Hepatocyte (in vitro differentiated cells): ENCODE measurements around the gene KDM2A. TPM values are rescaled to one million over a fixed set of nuclear protein-coding genes. Genes with fewer than 3 reads are reported as not detected.
A peak's percentile ranks its signal among the peaks of the same experiment; 100 is the strongest.

ENCODE experiments used
- DNase-seq: peaks from one replicate; pipeline ENCODE4 v3.0.0-alpha.2; 2016; ENCODE audit warnings: low spot score
- H2AFZ ChIP-seq: fragments of 200-600 bp; sonication (generic); 2 replicates; pipeline ENCODE4 v1.6.0; 2016; ENCODE audit warnings: antibody characterized with exemption, mild to moderate bottlenecking
- H3K27ac ChIP-seq: fragments of 200-600 bp; sonication (generic); 2 replicates; pipeline ENCODE4 v1.5.1; 2016; ENCODE audit warnings: mild to moderate bottlenecking
- H3K27me3 ChIP-seq: fragments of 200-600 bp; sonication (generic); 2 replicates; pipeline ENCODE4 v1.6.1; 2016
- H3K36me3 ChIP-seq: fragments of 200-600 bp; sonication (generic); replicated peaks from 2 replicates; pipeline ENCODE4 v1.5.1; 2016; ENCODE audit warnings: low read depth; ENCODE audit not compliant: insufficient read depth
- H3K4me1 ChIP-seq: fragments of 200-600 bp; sonication (generic); 2 replicates; pipeline ENCODE4 v1.5.1; 2016; ENCODE audit warnings: mild to moderate bottlenecking, moderate library complexity; ENCODE audit not compliant: insufficient read depth
- H3K4me2 ChIP-seq: fragments of 200-600 bp; sonication (generic); 2 replicates; pipeline ENCODE4 v1.6.0; 2016
- H3K4me3 ChIP-seq: fragments of 200-600 bp; sonication (generic); 2 replicates; pipeline ENCODE4 v1.5.1; 2016; ENCODE audit warnings: mild to moderate bottlenecking
- H3K79me2 ChIP-seq: fragments of 200-600 bp; sonication (generic); 2 replicates; pipeline ENCODE4 v1.6.0; 2017; ENCODE audit warnings: mild to moderate bottlenecking
- H3K9me2 ChIP-seq: fragments of 200-600 bp; sonication (generic); replicated peaks from 2 replicates; pipeline ENCODE4 v1.6.0; 2017; ENCODE audit warnings: mild to moderate bottlenecking; ENCODE audit not compliant: insufficient read depth
- H3K9me3 ChIP-seq: fragments of 200-600 bp; sonication (generic); 2 replicates; pipeline ENCODE4 v1.5.1; 2016; ENCODE audit warnings: low read depth, mild to moderate bottlenecking
- H4K20me1 ChIP-seq: fragments of 200-600 bp; sonication (generic); 2 replicates; pipeline ENCODE4 v1.6.0; 2016; ENCODE audit warnings: mild to moderate bottlenecking; ENCODE audit not compliant: insufficient read depth, poor library complexity, severe bottlenecking
- CTCF ChIP-seq: fragments of 200-600 bp; sonication (generic); IDR thresholded peaks from 2 replicates; pipeline ENCODE4 v1.5.1; 2016; ENCODE audit warnings: antibody characterized with exemption, mild to moderate bottlenecking; ENCODE audit not compliant: poor library complexity
- EZH2 ChIP-seq: fragments of 200-600 bp; sonication (generic); IDR thresholded peaks from 2 replicates; pipeline ENCODE4 v1.6.1; 2016; ENCODE audit warnings: antibody characterized with exemption, mild to moderate bottlenecking, borderline replicate concordance
- EZH2phosphoT487 ChIP-seq: fragments of 200-600 bp; sonication (generic); IDR thresholded peaks from one replicate; pipeline ENCODE4 v1.6.1; 2018; ENCODE audit warnings: antibody characterized with exemption, mild to moderate bottlenecking, low read depth, moderate library complexity; ENCODE audit not compliant: unreplicated experiment, severe bottlenecking
- WGBS: methylation state at CpG from one replicate; pipeline ENCODE4 v1.1.6; 2016; ENCODE audit warnings: low lambda C conversion rate; ENCODE audit errors: missing lambda C conversion rate; 5-methylcytosine and 5-hydroxymethylcytosine counted together
- polyA plus RNA-seq: library from polyadenylated mRNA; unstranded; fragments of >200 nt; fragmentation: Nextera tagmentation; extraction: Ambion mirVana; gene quantifications from 2 replicates; pipeline ENCODE4 v1.2.1, GENCODE V29; 2016
- total RNA-seq: library from RNA; depleted of rRNA; stranded (reverse); fragments of >200 nt; gene quantifications from 2 replicates; pipeline ENCODE4 v1.2.3, GENCODE V29; 2014

The KDM2A gene
- total and polyA plus RNA-seq, 2 experiments from 2014 or later, result 18.7 to 51.2 TPM

- H3K4me3 ChIP-seq, result no peak overlapping the region
- peak overlapping the region; percentile 14 for H3K4me2 ChIP-seq
- H3K9me3 ChIP-seq, result no peaks in the 10 kb centered on the region
- TF ChIP-seq CTCF (no peak), EZH2phosphoT487 (no peak), EZH2 (no peak)
- peaks cover 95% of the 10 kb centered on the region for H3K79me2 ChIP-seq
- no peaks in the 10 kb centered on the region for H3K36me3 ChIP-seq
- WGBS, result 77% methylated on average over 2 of the region's 2 CpGs
- no peak for DNase-seq
- peaks cover 47% of the 10 kb centered on the region for H4K20me1 ChIP-seq
- H3K27ac ChIP-seq, result peak overlapping the region; percentile 5
- no peak overlapping the region for H2AFZ ChIP-seq
- H3K4me1 ChIP-seq, result no peaks in the 10 kb centered on the region
- H3K27me3 ChIP-seq, result no peaks in the 10 kb centered on the region
- H3K9me2 ChIP-seq, result no peaks in the 10 kb centered on the region
Measured at GRCh38 chr11:67158221-67158620, 39.2 kb downstream of the KDM2A start.

- WGBS, result 63% methylated on average over 2 of the region's 2 CpGs
- no peaks in the 10 kb centered on the region for H3K4me1 ChIP-seq
- no peak for DNase-seq
- H3K27ac ChIP-seq, result no peak overlapping the region
- no peaks in the 10 kb centered on the region for H3K9me3 ChIP-seq
- TF ChIP-seq CTCF (no peak), EZH2phosphoT487 (no peak), EZH2 (no peak)
- H2AFZ ChIP-seq, result no peak overlapping the region
- peaks cover 50% of the 10 kb centered on the region for H4K20me1 ChIP-seq
- no peak overlapping the region for H3K4me2 ChIP-seq
- H3K27me3 ChIP-seq, result no peaks in the 10 kb centered on the region
- H3K79me2 ChIP-seq, result peaks cover 95% of the 10 kb centered on the region
- no peaks in the 10 kb centered on the region for H3K9me2 ChIP-seq
- no peaks in the 10 kb centered on the region for H3K36me3 ChIP-seq
- no peak overlapping the region for H3K4me3 ChIP-seq
Measured at GRCh38 chr11:67160045-67160444, 41.0 kb downstream of the KDM2A start.

GRCh38 chr11:67160872-67161783 is 42.1 kb downstream of the KDM2A start:
- no peak for DNase-seq
- H3K27ac ChIP-seq, result no peak overlapping the region
- H3K36me3 ChIP-seq, result no peaks in the 10 kb centered on the region
- H3K4me3 ChIP-seq, result no peak overlapping the region
- no peaks in the 10 kb centered on the region for H3K9me2 ChIP-seq
- no peak for TF ChIP-seq EZH2
- TF ChIP-seq CTCF, result no peak
- no peak for TF ChIP-seq EZH2phosphoT487
- peaks cover 55% of the 10 kb centered on the region for H4K20me1 ChIP-seq
- H2AFZ ChIP-seq, result no peak overlapping the region
- H3K27me3 ChIP-seq, result no peaks in the 10 kb centered on the region
- H3K4me2 ChIP-seq, result no peak overlapping the region
- H3K9me3 ChIP-seq, result no peaks in the 10 kb centered on the region
- H3K4me1 ChIP-seq, result no peaks in the 10 kb centered on the region
- H3K79me2 ChIP-seq, result peaks cover 97% of the 10 kb centered on the region
- WGBS, result 96% methylated on average over 5 of the region's 5 CpGs
